KMS-11 (cell line): ENCODE data around the gene GTPBP1.

Source experiments
- H2AFZ ChIP-seq: fragments of 200-600 bp; sonication (generic); 2 replicates; pipeline ENCODE4 v1.6.1; 2016; ENCODE audit warnings: antibody characterized with exemption, mixed run types, low read depth
- H3K27ac ChIP-seq: fragments of 200-600 bp; sonication (generic); 2 replicates; pipeline ENCODE4 v1.6.1; 2016; ENCODE audit warnings: mild to moderate bottlenecking, mixed run types
- H3K27me3 ChIP-seq: fragments of 200-600 bp; sonication (generic); 2 replicates; pipeline ENCODE4 v1.6.1; 2017; ENCODE audit warnings: mild to moderate bottlenecking, low read depth, mixed run types, moderate library complexity; ENCODE audit not compliant: insufficient read depth
- H3K36me3 ChIP-seq: fragments of 200-600 bp; sonication (generic); 2 replicates; pipeline ENCODE4 v1.6.1; 2017; ENCODE audit warnings: mild to moderate bottlenecking, mixed run types; ENCODE audit not compliant: insufficient read depth
- H3K4me1 ChIP-seq: fragments of 200-600 bp; sonication (generic); 2 replicates; pipeline ENCODE4 v1.6.1; 2016; ENCODE audit warnings: mild to moderate bottlenecking, low read depth, mixed run types; ENCODE audit not compliant: poor library complexity, severe bottlenecking
- H3K4me2 ChIP-seq: fragments of 200-600 bp; sonication (generic); 2 replicates; pipeline ENCODE4 v1.7.0; 2016; ENCODE audit warnings: mild to moderate bottlenecking, mixed run types
- H3K4me3 ChIP-seq: fragments of 200-600 bp; sonication (generic); IDR thresholded peaks from 2 replicates; pipeline ENCODE4 v1.6.1; 2017; ENCODE audit warnings: low read depth, low read length, mixed read lengths; ENCODE audit not compliant: insufficient read depth
- H3K79me2 ChIP-seq: fragments of 200-600 bp; sonication (generic); 2 replicates; pipeline ENCODE4 v1.6.1; 2016; ENCODE audit warnings: low read depth, mixed run types; ENCODE audit not compliant: insufficient read depth
- H3K9ac ChIP-seq: fragments of 200-600 bp; sonication (generic); 2 replicates; pipeline ENCODE4 v1.6.1; 2016; ENCODE audit warnings: mild to moderate bottlenecking, mixed run types
- H4K20me1 ChIP-seq: fragments of 200-600 bp; sonication (generic); 2 replicates; pipeline ENCODE4 v1.6.1; 2016; ENCODE audit warnings: mild to moderate bottlenecking, mixed run types; ENCODE audit not compliant: insufficient read depth
- TF ChIP-seq, protein P1 (sequence below): fragments of 200-600 bp; sonication (generic); conservative IDR thresholded peaks from 2 replicates; pipeline ENCODE4 v1.6.1; 2017; ENCODE audit warnings: low read depth, mild to moderate bottlenecking, antibody characterized with exemption, low read length, moderate library complexity, mixed read lengths

The GTPBP1 gene

DNA sequence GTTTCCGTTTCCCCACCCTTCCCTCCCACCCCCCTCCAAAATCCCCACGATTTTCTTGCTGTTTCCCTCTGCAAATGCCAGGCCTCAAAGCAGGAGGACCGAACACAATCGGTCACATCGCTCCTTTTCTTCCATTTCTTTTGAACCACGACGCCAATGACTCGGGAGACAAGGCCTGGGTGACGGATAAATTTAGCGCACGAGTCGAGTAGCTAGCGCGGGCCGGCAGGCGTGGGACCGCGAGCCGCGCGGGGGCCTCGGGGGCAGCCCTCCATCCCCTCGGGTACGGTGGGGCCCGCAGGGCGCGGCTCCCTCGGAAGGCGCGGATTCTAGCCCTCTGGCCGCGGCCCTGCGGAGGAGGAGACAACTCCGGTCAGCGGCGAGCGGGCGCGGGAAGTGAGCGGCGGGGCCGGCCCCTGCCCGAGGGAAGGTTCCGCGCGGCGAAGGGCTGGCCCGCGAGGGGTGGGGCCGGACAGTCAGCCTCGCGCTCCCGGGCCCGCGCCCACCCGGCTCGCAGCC lies 5.4 kb upstream of the GTPBP1 start:
- Histone ChIP-seq H3K9ac (peak overlapping the region; percentile 95), H3K4me2 (peak overlapping the region; percentile 68), H3K79me2 (peaks cover 36% of the 10 kb centered on the region), H3K27me3 (no peaks in the 10 kb centered on the region), H4K20me1 (no peaks in the 10 kb centered on the region), H2AFZ (peak overlapping the region; percentile 80), H3K36me3 (no peaks in the 10 kb centered on the region), H3K27ac (peak overlapping the region; percentile 84), H3K4me3 (no peak overlapping the region), H3K4me1 (peaks cover 41% of the 10 kb centered on the region)
- TF ChIP-seq, protein P1, sequence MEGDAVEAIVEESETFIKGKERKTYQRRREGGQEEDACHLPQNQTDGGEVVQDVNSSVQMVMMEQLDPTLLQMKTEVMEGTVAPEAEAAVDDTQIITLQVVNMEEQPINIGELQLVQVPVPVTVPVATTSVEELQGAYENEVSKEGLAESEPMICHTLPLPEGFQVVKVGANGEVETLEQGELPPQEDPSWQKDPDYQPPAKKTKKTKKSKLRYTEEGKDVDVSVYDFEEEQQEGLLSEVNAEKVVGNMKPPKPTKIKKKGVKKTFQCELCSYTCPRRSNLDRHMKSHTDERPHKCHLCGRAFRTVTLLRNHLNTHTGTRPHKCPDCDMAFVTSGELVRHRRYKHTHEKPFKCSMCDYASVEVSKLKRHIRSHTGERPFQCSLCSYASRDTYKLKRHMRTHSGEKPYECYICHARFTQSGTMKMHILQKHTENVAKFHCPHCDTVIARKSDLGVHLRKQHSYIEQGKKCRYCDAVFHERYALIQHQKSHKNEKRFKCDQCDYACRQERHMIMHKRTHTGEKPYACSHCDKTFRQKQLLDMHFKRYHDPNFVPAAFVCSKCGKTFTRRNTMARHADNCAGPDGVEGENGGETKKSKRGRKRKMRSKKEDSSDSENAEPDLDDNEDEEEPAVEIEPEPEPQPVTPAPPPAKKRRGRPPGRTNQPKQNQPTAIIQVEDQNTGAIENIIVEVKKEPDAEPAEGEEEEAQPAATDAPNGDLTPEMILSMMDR, result no peak

DNA sequence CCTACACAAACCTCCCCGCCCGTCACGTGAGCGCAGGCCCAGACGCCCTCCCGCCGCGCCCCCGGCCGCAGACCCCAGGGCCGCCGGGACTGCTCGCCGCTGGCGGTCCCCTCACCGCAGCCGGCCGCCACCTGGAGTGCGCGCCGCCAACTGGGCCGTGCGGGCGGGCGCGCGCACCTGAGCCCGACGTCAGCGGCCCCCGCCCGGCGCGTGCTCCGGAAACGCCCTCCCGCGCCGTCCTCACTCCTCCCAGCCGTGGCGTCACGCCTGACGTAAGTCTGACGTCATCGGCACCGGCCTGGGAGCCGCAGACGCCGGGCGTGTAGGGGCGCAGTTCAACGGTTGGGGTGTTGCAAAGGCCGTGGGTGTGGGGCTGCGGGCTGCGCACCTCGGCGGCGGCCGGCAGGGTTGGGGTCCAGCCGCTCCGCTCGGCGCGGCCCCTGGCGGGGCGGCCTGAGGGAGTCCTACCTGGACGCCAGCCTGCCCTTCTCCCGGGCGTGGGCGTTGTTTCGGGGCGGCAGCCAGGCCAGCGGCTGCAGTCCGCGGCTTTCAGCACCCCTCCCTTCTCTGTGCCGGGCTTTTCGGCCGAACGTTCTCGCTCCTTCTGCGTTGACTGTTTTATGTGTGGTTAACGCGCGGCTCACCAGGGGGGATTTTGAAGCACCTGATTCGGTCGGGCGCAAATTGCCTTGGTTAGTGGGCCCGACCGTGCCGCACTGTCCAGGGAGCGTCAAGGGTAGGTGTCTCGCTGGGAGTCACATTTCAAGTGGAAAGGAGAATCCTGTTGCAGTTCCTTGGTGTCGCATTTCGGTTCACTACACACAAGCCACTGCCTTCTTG lies 4.7 kb upstream of the GTPBP1 start, which contains the start of gene JOSD1:
Gene JOSD1, minus strand, starts transcription at position 155 of the 840 bp plus-strand sequence. CDS start 956 bp downstream, outside the sequence.
- TF ChIP-seq, protein P1, result no peak
- Histone ChIP-seq H4K20me1 (no peaks in the 10 kb centered on the region), H3K27me3 (no peaks in the 10 kb centered on the region), H3K9ac (peak within 1 kb of the TSS; percentile 95), H3K4me1 (peaks cover 41% of the 10 kb centered on the region), H3K4me2 (peak within 1 kb of the TSS; percentile 68), H2AFZ (peak within 1 kb of the TSS; percentile 80), H3K27ac (peak within 1 kb of the TSS; percentile 84), H3K36me3 (no peaks in the 10 kb centered on the region), H3K79me2 (peaks cover 36% of the 10 kb centered on the region), H3K4me3 (no peak within 1 kb of the TSS)

DNA sequence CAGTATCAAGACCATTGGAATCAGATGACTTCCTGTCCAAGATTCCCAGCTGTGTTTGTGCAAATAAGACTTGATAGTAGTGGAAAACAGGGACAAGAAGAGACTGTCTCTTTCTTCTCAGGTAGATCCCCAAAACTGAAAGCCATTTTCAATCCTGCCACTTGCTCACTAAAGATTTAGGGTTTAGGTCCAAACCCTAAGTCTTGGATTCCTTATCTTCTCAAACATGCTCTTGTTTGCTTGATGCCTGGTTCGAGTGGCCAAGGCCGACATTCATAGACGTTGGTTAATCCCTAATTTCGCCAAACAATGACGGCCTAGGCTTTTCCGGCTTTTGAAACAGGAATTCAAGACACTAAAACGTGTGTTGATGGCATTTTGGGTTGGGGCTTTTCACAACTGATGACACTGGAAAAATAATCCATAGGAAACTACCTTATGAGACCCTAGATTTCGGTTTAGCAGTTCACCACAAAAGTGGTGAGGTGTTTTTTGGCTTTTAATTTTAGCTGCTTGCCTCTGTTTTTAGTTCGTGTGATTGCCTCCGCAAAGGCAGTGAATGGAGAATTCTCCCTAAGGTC lies 1.0 kb upstream of the GTPBP1 start:
- TF ChIP-seq, protein P1, result no peak
- no peaks in the 10 kb centered on the region for H3K36me3 ChIP-seq
- H3K27ac ChIP-seq, result peak overlapping the region; percentile 93
- H3K4me2 ChIP-seq, result peak overlapping the region; percentile 97
- H4K20me1 ChIP-seq, result no peaks in the 10 kb centered on the region; the same call in 1 of the 2 replicates
- H2AFZ ChIP-seq, result peak overlapping the region; percentile 86
- no peaks in the 10 kb centered on the region for H3K27me3 ChIP-seq
- H3K79me2 ChIP-seq, result peaks cover 40% of the 10 kb centered on the region
- H3K4me1 ChIP-seq, result peaks cover 33% of the 10 kb centered on the region
- H3K9ac ChIP-seq, result peak overlapping the region; percentile 83
- no peak overlapping the region for H3K4me3 ChIP-seq

DNA sequence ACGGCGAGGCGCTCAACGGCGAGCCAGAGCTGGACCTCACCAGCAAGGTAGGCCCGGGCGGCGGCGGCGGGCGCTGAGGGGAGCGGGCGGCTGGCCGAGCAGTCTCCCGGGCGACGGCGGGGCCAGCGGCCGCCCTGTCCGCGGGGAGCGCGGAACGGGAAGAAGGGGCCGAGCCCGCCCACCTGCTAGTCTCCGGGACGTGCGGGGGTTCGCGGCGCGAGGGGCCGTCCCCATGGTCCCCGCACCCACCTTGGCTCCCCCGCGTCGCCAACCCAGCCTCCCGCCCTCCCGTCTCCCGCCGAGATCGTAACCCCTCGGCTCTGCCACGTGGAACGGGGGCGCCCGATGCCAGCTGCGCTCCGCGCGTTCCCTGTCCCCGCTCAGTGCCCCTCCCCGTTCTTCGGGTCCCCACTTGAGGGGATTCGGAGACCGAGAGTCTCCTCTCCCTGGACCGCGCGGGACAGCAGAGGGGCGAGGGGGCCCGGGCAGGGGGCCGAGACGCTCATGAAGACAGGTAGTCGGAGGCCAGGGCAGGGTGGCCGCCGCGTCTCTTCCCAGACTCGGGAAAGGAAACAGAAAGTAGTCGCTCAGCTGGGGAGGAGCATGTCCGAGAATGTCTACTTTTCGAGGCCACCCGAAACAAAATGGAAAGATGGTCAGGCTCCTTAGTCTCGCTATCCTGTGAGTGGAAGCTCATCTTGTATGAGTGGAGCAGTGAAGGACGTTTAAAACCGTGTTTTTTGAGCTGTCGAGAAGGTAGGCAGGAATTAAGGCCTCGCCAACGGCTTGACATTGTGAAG lies 557 bp downstream of the GTPBP1 start:
- Histone ChIP-seq H3K36me3 (0 out of 2 replicates have a peak, but pooled peaks cover 3% of the 10 kb centered on the region), H3K27me3 (no peaks in the 10 kb centered on the region), H3K4me3 (peak overlapping the region; percentile 48), H4K20me1 (peaks cover 4% of the 10 kb centered on the region), H3K27ac (peak overlapping the region; percentile 75), H3K79me2 (peaks cover 52% of the 10 kb centered on the region), H2AFZ (0 out of 2 replicates have a peak overlapping the region, but pooled peaks have one; percentile 7), H3K4me2 (peak overlapping the region; percentile 82), H3K9ac (peak overlapping the region; percentile 88), H3K4me1 (peaks cover 36% of the 10 kb centered on the region)
- TF ChIP-seq, protein P1, result no peak
